ENCODE data around the gene FANCG. TPM values are rescaled to one million over a fixed set of nuclear protein-coding genes. Genes with fewer than 3 reads are reported as not detected.

The FANCG gene
- total and polyA plus RNA-seq, 7 experiments from 2014 or later: 8.7 to 84.9 (median 26.6) TPM

- H3K27ac Mint-ChIP-seq: peak overlapping the region in 1 of 9 donors; percentile 4
- no peaks in the 10 kb centered on the region for H3K27me3 Mint-ChIP-seq
- no peak for ATAC-seq
- intact Hi-C loops (cut with micrococcal nuclease): no loop called here
- CTCF ChIA-PET: no interaction called here
- H3K4me3 ChIP-seq (ENCODE audit: low read length): no peak overlapping the region
- peaks cover 14 to 22% (median 19%) of the 10 kb centered on the region in 7 donors for H3K4me1 Mint-ChIP-seq
- DNase-seq: no peak
- no peaks in the 10 kb centered on the region for H3K36me3 ChIP-seq (ENCODE audit: control insufficient read depth in 2 of 3, insufficient read depth in 3 of 3, low read length in 3 of 3)
- H3K36me3 Mint-ChIP-seq: peaks cover 0 to 23% (median 12%) of the 10 kb centered on the region in 5 donors
- no peaks in the 10 kb centered on the region for H3K9me3 Mint-ChIP-seq
- H3K27ac ChIP-seq (ENCODE audit: low read depth, low read length): no peak overlapping the region
- H3K4me1 ChIP-seq (ENCODE audit: control insufficient read depth in 2 of 2, insufficient read depth in 2 of 2, low read length in 2 of 2): no peaks in the 10 kb centered on the region
- H3K9me3 ChIP-seq (ENCODE audit: control insufficient read depth in 2 of 3, low read length in 3 of 3): no peaks in the 10 kb centered on the region
- POLR2A ChIA-PET: interaction anchor here (1.1 kb wide), 1 partner anchor 45 kb away, joined by 3 read pairs; the partner anchor contains the start of gene VCP
- no peak overlapping the region for H3K4me3 Mint-ChIP-seq
- no peaks in the 10 kb centered on the region for H3K27me3 ChIP-seq (ENCODE audit: control insufficient read depth in 2 of 2, insufficient read depth in 2 of 2, low read length in 2 of 2)
These were observed 52.4 kb downstream of the FANCG start for GRCh38 chr9:35027374-35027773.

- DNase-seq: no peak
These were observed 53.1 kb downstream of the FANCG start for GRCh38 chr9:35026671-35027070.

More at GRCh38 chr9:35026671-35027070, 53.1 kb downstream of the FANCG start:
- peak overlapping the region in 2 of 9 donors; percentile 4 to 28 for H3K27ac Mint-ChIP-seq
- Histone ChIP-seq H3K27me3 (ENCODE audit: control insufficient read depth in 2 of 2, insufficient read depth in 2 of 2, low read length in 2 of 2) (no peaks in the 10 kb centered on the region), H3K4me1 (ENCODE audit: control insufficient read depth in 2 of 2, insufficient read depth in 2 of 2, low read length in 2 of 2) (no peaks in the 10 kb centered on the region), H3K4me3 (ENCODE audit: low read length) (no peak overlapping the region), H3K36me3 (ENCODE audit: control insufficient read depth in 2 of 3, insufficient read depth in 3 of 3, low read length in 3 of 3) (no peaks in the 10 kb centered on the region), H3K27ac (ENCODE audit: low read depth, low read length) (no peak overlapping the region), H3K9me3 (ENCODE audit: control insufficient read depth in 2 of 3, low read length in 3 of 3) (no peaks in the 10 kb centered on the region)
- H3K4me3 Mint-ChIP-seq: no peak overlapping the region
- no peaks in the 10 kb centered on the region for H3K9me3 Mint-ChIP-seq
- intact Hi-C loops (cut with micrococcal nuclease): no loop called here
- peaks cover 14 to 22% (median 19%) of the 10 kb centered on the region in 7 donors for H3K4me1 Mint-ChIP-seq
- ChIA-PET CTCF (no interaction called here), POLR2A (no interaction called here)
- H3K36me3 Mint-ChIP-seq: peaks cover 6 to 30% (median 17%) of the 10 kb centered on the region in 5 donors
- ATAC-seq: peak; percentile 54
- no peaks in the 10 kb centered on the region for H3K27me3 Mint-ChIP-seq

Other genes starting within 250 kb of the FANCG start
- gene PHF24, start 121.7 kb downstream of the FANCG start, total RNA-seq: not detected
- not detected for gene PHF24, start 121.7 kb downstream of the FANCG start, polyA plus RNA-seq
- gene DNAJB5, start 90.2 kb downstream of the FANCG start, total RNA-seq: 1 to 10 TPM; 1.1 to 3.7 (median 1.4) TPM
- gene DNAJB5, start 90.2 kb downstream of the FANCG start, polyA plus RNA-seq: 1 to 10 TPM; 3.4 TPM
- 100 to 1,000 TPM; 138 to 259 (median 202) TPM for gene VCP, start 7.3 kb downstream of the FANCG start, total RNA-seq
- gene VCP, start 7.3 kb downstream of the FANCG start, polyA plus RNA-seq: 100 to 1,000 TPM; 134 to 198 TPM
- 10 to 100 TPM; 27.1 to 36.0 (median 29.9) TPM for gene PIGO, start 16.6 kb upstream of the FANCG start, total RNA-seq
- 10 to 100 TPM; 27.4 to 30.6 TPM for gene PIGO, start 16.6 kb upstream of the FANCG start, polyA plus RNA-seq
- gene STOML2, start 23.2 kb upstream of the FANCG start, total RNA-seq: 100 to 1,000 TPM in 1 of 5 experiments, 10 to 100 TPM in 4; 34.7 to 126 (median 44.9) TPM
- 10 to 100 TPM; 85.6 to 88.8 TPM for gene STOML2, start 23.2 kb upstream of the FANCG start, polyA plus RNA-seq
- gene ATOSB, start 35.9 kb upstream of the FANCG start, total RNA-seq: 10 to 100 TPM in 2 of 5 experiments, 1 to 10 TPM in 3; 5.9 to 26.0 (median 6.6) TPM
- 1 to 10 TPM in 1 of 2 donors, under 1 TPM in 1; 0.95 to 3.4 TPM for gene ATOSB, start 35.9 kb upstream of the FANCG start, polyA plus RNA-seq
- gene UNC13B, start 82.1 kb upstream of the FANCG start, total RNA-seq: 1 to 10 TPM in 3 of 5 experiments, under 1 TPM in 2; 0.24 to 1.6 (median 1.3) TPM
- gene UNC13B, start 82.1 kb upstream of the FANCG start, polyA plus RNA-seq: under 1 TPM; 0.21 to 0.85 TPM